Activated effector memory CD4-positive, alpha-beta T cell treated with Interleukin-2 at 50 U/mL for 16 hours (primary cell): Measurements from ENCODE around the gene RAI14.
"Not testable (repeated sequence)": the region's sequence is repeated elsewhere in the genome, so short reads cannot be mapped to it uniquely, and the experiment has no call there.

Experiments
- DNase-seq: peaks from one replicate; pipeline ENCODE4 v3.0.0-alpha.2; 2020

The RAI14 gene

DNA sequence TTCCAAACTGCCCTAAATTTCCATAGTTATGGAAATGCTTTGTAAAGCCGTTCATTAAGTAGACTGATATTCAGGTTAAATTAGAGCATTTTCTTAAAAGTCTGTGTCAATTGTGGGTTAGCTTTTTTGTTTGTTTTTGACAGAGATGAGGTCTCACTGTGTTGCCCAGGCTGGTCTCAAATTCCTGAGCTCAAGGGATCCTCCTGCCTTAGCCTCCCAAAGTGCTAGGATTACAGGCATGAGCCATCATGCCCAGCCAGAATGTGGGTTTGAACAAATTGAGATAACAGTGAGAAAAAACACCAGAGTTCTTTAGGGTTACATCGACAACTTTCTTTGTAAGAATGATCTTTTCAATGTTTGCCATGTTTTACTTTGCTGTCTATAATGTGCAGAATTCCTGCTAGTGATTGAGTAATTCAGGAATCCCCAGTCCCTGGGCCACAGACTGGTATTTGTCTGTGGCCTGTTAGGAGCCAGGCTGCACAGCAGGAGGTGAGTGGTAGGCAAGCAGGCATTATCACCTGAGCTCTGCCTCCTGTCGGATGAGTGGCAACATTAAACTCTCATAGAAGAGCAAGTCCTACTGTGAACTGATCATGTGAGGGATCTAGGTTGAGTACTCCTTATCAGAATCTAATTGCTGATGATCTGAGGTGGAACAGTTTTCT is 80.5 kb downstream of the RAI14 start:
- DNase-seq, result no peak

DNA sequence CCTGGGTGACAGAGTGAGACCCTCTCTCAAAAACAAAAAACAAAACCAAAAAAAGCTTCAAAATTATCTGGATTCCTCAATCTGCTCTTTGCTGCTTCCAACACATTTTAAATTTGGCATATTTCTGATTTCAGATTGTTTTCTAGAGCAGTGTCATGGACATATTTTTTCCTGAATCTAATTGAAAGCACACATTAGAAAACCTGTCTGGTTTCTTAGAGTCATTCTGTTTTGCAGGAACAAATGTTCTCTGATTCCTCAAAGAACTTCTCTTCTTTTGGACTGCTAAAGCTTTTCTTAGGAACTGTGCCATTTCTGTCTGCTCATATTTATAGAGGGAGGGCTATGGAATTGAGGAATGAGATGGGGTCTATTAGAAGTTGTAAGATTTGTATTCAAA is 81.6 kb downstream of the RAI14 start:
- DNase-seq, result no peak

DNA sequence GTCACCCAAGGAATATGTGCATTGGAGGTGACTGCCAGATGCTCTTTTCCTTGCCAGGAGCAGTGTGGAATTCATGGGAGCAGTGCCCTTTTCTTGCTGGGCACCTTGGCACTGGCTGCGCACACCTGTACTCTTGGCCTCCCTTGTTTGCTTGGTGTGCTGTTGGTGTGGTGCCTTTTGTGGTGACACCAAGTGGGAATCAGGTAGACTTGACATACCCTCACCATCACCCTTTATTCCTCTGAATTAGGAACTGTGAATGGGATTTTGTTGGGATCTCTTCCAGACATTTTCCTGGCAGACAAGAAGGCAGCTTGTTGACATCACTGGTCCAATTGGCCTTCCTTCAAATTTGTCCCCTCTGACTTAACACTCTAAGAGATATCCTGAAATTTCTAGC is 82.3 kb downstream of the RAI14 start:
- no peak for DNase-seq

DNA sequence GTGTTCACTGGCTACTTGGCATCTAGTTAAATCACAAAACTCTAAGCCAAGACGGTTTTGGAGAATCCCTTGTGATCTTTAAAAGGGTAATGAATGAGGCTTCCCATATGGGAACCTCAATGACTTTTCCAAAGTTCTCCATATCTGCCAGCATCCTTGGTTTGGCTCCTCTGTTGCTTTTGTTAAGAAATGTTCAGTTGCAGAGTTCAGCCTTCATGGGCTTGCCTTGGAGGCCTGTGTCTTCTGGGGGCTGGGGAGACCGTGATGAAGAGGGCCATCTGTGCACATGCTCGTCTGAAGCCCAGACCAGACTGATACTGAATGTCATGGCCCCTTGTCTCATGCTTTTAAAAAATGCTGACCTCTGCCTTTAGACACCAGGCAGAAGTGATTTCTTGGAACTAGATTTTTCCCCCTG is 84.3 kb downstream of the RAI14 start:
- no peak for DNase-seq

DNA sequence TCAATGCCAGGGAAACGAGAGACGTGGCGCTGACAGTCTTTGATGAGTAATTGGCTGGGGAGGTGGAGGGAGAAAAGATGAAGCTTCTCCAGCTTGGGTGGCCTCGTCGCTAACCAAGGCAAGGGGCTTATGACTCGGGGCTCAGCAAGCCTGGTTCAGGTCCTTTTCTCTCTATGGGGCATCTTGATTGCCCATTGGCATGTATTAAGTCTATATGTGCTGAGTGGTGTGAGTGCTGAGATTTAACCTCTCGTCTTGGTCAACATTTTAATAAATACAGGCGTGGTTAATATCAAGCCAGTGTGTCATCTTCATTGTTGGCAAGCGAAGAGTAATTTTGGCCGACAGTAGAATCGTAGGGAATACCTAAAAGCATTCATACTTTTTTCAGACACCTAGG is 85.9 kb downstream of the RAI14 start:
- no peak for DNase-seq

DNA sequence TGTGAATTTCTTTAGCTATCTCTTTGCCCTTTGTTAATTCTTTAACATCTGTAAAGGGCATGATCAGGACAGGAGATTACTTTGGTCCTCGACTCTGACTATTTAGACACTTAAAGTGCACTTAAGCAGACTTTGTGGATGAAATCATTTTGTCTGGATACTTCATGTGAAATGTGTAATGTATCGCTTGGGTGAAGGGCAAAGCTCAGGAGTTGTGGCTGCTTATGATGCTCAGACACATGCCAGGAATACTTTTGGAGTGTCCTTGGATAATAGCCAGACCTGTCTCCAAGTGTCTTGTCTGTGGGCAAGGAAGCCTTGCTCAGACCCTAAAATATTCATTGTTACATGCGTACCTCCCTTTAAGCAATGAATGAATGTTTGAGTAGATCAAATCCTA is 87.8 kb downstream of the RAI14 start:
- no peak for DNase-seq

DNA sequence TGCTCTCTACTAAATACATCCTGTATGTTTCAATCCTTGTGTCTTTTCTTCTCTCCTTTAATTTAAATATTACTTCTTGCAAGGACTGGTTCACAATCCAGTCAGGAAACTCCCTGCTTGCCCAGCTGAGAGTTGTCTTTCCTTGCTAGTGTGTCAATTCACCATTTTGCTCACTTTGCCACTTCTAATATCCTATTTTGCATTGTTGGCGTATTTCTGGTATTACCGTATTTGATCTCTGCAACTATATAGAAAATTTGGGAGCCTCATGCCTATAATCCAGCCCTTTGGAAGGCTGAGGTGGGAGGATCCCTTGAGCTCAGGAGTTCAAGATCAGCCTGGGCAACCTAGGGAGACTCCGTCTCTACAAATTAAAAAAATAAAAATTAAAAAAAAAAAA is 92.3 kb downstream of the RAI14 start:
- DNase-seq, result no peak

DNA sequence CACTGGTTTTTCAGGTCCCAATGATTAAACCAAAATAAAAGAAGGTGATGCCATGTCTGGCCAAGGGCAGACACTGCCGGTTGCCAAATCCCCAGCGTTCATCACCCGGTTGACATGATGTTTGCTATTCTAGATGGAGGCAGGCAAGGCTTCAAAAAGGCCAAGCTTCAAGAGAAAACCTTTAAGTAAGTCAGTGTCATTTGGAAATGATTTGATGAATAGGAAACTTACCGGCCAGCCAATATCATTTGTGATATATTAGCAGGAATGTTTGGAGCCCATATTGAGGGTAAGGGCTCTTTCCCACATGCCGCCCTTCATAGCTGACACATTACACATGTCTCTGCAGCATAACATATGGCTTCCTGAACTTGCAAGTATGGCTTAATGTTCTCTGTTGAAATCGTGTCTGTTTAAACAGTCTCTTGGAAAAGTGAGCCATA is 93.3 kb downstream of the RAI14 start:
- DNase-seq, result no peak

DNA sequence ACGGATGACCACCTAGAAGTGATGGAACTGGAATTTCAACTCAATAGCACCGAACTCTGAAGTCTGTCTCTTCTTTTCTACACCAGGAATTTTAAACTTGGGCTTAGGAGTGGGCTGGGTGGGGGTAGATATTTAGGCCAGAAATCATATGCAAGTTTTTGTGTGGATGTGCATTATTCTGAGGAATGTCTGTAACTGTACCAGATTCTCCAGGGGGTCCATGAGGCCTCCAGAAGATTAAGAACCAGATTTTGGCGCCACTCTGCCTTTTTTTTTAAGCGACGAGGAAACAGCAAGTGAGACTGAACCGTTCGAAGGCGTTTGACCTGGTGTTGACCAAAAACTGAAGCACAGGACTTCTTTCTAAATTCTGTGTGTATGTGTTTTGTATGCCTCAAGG is 94.1 kb downstream of the RAI14 start:
- no peak for DNase-seq

DNA sequence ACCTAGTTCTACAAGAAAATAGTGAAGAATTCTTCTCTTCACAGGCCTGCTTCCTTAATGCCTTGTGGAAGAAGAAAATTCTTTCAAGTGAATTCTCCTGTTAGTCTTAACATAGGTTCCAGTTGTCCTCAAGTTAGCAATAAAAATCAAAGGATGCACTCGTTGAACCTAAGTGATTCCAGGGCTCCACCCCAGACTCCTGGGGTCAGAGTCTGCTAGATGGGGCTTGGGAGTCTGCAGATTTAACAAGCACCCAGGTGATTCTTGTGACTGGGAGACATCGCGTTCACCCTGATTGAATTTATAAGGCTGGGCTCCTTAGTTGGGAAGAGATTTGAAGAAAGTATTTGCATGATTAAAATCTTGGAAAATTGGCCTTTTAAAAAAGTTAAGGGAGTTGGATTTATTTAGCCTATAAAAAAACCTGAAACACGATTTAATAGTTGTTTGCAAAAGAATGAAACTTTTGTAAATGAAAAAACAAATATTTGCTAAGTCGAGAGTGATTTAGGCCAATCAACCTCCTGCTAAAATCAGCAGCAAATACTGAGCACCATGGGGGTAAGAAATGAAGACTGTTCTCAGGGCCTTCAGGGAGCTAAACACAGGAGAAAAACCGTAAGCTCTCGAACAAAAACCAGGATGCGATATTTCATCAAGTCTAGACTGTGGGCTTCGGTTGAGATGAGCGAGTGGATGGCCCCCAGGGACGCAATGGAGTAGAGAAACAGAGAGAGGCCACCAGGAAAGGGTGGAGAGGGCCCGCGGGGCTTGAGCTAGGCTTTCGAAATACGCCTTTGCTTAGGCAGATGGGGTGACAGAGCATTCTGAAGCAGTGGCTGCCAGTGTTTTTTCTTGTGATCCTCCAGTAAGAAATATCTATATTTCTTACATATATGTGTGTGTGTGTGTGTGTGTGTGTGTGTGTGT is 95.9 kb downstream of the RAI14 start:
- DNase-seq, result no peak

DNA sequence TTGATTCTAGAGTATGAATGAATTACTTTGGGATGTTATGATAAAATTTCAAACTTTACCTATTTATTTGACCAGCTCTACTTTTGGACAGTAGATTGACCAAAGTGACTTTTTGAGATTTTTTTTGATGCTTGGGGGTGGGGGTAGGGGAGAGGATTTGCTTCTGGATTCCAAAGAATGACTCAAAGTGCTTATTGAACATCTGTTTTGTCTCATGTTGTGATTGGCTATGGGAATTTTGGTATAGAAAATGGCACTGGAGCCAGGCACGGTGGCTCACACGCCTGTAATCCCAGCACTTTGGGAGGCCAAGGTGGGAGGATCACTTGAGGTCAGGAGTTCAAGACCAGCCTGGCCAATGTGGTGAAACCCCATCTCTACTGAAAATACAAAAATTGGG is 97.1 kb downstream of the RAI14 start:
- DNase-seq, result not testable (repeated sequence)

DNA sequence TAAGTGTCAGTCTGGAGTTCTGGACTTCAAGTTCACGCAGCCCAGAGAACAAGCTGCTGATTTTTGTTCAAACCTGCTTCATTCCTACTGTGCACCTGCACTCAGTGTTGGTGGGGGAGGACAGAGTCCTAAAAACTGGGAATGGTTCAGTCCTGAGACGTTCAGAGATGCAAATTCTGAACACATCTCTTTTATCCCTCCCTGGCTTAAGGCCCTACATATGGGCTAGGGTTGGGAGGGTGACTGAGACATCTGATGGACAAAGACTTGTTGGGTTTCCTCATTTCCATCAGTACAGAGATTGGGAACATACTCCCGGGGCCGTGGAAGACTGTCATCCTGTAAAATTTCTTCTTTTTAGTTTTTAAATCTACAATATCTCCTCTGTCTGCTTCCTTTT is 99.8 kb downstream of the RAI14 start:
- DNase-seq, result no peak

DNA sequence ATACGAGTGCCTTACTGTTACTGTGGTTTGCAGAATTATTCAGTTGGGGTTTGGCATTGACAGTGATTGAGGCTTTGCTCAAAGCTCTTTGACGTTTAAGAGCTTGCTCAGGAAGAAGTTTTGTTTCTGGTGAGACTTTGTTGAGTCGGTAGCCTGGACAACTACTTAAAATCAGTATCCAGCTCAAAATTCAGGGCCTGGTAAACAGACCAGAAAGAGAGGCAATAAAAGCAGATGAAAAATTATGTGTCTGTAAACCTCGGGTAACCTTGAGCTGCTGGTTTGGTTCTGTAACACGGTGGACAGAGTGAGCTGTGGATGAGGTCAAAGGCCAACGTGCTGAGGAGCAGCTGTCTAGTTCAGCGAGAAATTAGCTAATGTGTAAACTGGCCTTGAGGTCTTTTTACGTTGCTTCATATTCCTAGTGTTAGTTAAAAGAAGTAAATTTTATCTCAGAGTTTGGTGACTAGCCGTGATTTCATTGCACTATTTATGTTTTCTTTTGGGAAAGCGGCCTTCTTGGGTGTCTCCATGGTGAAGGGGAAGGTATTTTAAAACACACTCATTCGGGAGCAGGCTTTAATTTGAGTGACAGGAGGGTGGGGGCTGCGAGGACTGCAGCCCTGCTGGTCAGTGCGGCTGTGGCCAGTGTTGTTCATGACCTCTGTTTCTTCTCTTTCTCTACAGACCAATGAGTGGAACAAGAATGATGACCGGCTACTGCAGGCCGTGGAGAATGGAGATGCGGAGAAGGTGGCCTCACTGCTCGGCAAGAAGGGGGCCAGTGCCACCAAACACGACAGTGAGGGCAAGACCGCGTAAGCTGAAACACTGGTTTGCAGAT is 100.9 kb downstream of the RAI14 start:
- DNase-seq, result no peak

DNA sequence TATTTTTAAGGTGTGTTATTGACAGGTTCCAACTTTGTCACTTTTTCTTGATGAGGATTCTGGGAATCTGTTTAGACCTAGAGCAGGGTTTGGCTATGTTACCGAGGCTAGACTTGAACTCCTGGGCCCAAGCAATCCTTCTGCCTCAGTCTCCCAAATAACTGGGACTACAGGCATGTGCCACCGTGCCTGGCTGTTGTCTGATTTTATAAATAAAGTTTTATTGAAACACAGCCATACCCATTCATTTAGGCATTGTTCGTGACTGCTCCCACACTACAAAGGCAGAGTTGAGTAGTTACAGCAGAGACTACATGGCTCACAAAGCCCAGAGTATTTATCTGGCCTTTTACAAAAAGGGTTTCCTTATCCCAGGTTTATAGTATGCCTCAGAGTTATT is 102.4 kb downstream of the RAI14 start:
- DNase-seq, result no peak

DNA sequence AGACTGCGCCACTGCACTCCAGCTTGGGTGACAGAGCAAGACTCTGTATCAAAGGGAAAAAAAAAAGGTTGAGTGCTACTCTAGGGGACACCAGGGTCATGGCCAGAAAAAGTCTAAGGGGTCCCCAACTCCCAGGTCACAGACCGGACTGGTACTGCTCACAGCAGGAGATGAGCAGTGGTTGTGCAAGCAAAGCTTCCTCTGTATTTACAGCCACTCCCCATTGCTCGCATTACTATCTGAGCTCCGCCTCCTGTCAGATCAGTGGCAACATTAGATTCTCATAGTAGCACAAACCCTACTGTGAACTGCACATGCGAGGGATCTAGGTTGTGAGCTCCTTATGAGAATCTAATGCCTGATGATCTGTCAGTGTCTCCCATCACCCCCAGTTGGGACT is 103.1 kb downstream of the RAI14 start:
- DNase-seq, result not testable (repeated sequence)

DNA sequence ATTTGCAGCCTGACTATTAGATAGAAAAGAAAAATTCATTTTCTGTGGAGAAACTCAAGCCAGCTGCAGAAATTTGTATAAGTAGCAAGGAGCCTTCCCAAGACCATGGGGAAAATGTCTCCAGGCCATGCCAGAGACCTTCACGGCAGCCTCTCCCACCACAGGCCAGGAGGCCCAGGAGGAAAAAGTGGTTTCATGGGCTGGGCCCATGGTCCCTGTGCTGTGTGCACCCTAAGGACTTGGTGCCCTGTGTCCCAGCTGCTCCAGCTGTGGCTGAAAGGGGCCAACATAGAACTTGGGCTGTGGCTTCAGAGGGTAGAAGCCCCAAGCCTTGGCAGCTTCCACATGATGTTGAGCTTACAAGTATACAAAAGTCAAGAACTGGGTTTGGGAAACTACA is 109.5 kb downstream of the RAI14 start:
- DNase-seq, result no peak

DNA sequence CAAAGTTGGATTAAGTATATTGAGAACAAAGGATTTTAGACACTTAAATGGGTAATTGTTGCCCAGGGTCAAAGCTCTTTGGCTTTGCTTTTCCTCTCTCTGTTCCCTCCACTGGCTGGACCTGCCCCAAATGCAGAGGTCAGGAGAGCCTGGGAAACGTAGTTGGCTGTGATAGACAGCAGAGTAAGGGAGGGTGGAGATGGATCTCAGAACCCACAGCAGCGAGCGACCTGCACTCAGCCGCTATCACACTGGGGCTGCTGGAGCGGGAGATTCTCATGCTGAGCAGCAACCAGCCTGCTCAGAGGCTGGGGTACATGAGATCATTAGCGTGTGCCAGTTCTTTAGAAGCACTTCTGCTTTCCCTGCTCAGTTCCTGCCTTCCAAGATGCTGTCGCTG is 111.1 kb downstream of the RAI14 start:
- DNase-seq, result no peak

DNA sequence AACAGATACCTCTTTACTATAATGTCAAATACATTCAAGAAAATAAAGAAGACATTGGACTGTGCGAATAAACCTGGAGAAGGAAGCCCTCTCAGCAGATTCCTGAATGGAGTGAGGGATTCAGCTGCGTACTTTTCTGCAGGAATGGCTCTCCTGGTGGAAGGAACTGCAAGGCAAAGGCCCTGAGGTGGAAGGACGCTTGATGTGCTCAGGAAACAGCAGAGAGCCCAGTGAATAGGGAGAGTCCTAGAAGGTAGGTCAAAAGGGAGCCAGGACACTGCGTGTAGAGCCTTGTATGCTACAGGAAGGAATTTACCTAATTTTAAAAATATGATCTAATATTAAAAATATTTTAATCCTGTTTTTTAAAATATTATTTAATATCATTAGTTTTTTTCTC is 114.4 kb downstream of the RAI14 start:
- no peak for DNase-seq

DNA sequence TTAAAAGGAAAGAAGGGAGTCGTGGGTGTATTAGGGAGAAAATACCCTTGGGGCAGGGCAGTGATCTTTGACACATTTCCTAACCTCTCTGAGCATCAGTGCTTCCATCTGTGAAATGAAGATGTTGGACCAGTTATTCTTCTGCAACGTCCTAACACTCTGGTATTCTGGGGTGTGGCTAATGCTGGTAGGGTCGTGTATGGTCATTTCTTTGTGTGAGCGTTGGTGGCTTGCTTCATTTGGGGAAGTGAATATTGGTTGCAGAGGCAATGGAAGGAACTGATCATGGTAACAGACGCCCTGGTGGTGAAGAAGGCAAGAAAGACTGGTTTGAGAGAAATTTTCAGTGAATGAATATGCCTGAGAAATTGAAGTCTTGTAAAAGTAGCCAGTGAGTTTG is 114.9 kb downstream of the RAI14 start:
- no peak for DNase-seq

DNA sequence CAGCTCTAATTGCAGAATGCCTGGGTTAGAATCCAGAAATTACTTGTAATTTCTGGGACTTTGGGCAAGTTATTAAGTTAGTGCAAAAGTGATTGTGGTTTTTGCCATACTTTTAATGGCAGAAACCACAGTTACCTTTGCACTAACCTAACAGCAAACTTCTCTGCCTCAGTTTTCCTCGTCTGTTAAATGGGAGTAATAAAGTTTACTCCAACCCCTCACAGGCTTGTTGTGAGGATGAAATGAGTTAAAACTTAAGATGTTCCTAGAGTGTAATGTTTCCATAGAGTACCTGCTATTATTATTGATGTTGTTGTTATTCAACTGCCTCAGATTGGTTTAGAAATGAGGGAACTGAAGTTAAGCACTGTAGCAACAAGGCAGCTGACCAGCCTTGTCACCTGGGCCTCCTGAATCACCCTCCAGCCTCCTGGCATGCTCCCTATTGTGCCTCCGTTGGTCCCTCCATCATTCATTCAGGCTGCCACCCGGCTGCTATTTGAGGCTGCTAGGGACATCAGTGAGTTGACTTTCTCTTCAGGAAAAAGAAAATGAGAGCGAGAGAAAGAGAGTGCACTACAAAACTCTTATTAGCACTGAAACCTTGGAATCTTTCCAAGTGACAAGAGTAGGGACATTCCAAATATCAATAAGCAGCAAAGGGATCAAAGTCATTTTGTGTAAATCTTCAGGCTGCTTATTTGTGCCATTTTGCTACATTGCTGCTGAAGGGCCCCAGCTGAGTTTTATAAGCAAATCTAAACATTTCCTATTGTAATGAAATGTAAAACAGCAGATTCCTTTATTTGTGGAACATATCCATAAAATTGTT is 116.4 kb downstream of the RAI14 start:
- DNase-seq, result no peak

DNA sequence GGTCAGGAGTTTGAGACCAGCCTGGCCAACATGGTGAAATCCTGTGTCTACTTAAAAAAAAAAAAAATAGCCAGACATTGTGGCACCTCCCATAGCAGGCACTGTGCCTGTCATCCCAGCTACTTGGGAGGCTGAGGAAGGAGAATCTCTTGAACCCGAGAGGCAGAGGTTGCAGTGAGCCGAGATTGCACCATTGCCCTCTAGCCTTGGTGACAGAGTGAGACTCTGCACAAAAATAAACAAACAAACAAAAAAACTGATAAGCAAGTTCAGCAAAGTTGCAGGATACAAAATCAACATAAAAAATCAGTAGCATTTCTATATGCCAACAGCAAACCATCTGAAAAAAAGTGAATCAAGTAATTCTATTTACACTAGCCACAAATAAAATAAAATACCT is 118.0 kb downstream of the RAI14 start:
- DNase-seq, result no peak

DNA sequence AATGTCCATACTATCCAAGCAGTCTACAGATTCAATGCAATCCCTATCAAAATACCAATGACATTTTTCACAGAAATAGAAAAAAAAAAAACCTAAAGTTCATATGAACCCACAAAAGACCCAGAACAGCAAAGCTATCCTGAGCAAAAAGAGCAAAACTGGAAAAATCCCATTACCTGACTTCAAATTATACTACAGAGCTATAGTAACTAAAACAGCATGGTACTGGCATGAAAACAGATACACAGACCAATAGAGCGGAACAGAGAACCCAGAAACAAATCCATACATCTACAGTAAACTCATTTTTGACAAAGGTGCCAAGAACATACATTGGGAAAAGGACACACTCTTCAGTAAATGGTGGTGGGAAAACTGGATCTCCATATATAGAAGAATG is 118.5 kb downstream of the RAI14 start:
- not testable (repeated sequence) for DNase-seq

DNA sequence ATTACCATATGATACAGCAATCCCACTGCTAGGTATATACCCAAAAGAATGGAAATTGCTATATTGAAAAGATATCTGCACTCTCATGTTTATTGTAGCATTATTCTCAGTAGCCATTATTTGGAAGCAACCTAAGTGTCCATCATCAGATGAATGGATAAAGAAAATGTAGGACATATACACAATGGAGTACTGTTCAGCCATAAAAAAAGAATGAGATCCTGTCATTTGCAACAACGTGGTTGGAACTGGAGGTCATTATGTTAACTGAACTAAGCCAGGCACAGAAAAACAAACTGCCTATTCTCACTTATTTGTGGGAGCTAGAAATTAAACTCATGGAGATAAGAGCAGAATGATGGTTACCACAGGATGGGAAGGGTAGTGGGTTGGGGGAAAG is 119.8 kb downstream of the RAI14 start:
- no peak for DNase-seq
